ENCODE data around the gene OR7D2. TPM values are rescaled to one million over a fixed set of nuclear protein-coding genes. Genes with fewer than 3 reads are reported as not detected.

The OR7D2 gene
- total RNA-seq = 1.8 to 1.9 TPM (median 1.8 TPM) in 3 replicates

DNA sequence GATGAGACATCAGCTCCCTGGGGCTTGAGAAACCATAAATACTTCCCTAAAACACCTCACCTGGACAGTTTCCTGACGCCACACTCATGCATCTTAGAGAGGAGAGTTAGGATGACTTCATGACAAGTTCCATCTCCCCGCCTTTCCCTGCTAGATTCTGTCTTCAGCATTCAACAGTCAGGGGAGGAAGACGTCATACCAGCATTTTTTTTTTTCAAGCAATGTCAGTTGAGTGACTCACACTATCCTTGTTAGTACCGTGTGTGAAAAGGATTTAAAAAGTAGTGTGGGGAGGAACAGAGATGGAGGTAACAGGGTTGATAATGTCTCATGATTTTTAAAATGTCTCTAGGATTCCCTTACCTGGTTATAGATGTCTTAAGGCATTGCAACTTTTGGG is at the start of gene OR7D2:
OR7D2 (plus strand) TSS at position 79 of the 400 bp plus-strand sequence. CDS start 6,803 bp downstream, outside the sequence.
- DNase-seq (ENCODE audit: low spot score in 2 of 2, unreplicated experiment in 2 of 2) = no peak
- H3K4me1 Mint-ChIP-seq = no peaks in the 10 kb centered on the region
- peaks cover 20% of the 10 kb centered on the region for H3K9me3 Mint-ChIP-seq
- peaks cover 25% of the 10 kb centered on the region for H3K36me3 Mint-ChIP-seq
- no peaks in the 10 kb centered on the region for H3K27me3 Mint-ChIP-seq (ENCODE audit: low read depth)
- H3K4me3 Mint-ChIP-seq = no peak within 1 kb of the TSS
- no peak within 1 kb of the TSS for H3K27ac Mint-ChIP-seq
- TF ChIP-seq, protein P1, sequence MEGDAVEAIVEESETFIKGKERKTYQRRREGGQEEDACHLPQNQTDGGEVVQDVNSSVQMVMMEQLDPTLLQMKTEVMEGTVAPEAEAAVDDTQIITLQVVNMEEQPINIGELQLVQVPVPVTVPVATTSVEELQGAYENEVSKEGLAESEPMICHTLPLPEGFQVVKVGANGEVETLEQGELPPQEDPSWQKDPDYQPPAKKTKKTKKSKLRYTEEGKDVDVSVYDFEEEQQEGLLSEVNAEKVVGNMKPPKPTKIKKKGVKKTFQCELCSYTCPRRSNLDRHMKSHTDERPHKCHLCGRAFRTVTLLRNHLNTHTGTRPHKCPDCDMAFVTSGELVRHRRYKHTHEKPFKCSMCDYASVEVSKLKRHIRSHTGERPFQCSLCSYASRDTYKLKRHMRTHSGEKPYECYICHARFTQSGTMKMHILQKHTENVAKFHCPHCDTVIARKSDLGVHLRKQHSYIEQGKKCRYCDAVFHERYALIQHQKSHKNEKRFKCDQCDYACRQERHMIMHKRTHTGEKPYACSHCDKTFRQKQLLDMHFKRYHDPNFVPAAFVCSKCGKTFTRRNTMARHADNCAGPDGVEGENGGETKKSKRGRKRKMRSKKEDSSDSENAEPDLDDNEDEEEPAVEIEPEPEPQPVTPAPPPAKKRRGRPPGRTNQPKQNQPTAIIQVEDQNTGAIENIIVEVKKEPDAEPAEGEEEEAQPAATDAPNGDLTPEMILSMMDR (IDR thresholded peaks at IDR 0.05; ENCODE audit: unreplicated experiment) = no peak

DNA sequence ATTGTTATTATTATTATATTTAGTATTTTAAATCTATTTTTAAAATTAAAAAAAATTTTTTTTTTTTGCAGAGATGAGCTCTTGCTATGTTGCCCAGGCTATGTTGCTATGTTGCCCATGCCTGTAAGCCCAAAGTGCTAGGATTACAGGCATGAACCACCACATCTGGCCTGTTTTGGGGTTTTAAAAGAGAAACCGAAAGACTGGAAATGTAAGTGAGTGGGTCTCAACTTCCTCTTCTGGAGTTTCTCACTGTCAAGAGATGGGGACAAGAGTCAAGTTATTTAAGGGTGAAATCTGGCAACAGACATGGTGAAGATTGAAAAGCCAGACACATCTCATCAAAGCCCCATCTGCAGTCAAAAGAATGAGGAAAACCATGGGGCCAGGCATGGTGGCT is 47.8 kb upstream of the OR7D2 start:
- Mint-ChIP-seq H3K4me3 (no peak overlapping the region), H3K36me3 (no peaks in the 10 kb centered on the region), H3K27ac (no peak overlapping the region), H3K9me3 (peaks cover 12% of the 10 kb centered on the region), H3K4me1 (no peaks in the 10 kb centered on the region), H3K27me3 (ENCODE audit: low read depth) (no peaks in the 10 kb centered on the region)
- TF ChIP-seq, protein P1 (IDR thresholded peaks at IDR 0.05; ENCODE audit: unreplicated experiment) = no peak
- no peak for DNase-seq (ENCODE audit: low spot score in 2 of 2, unreplicated experiment in 2 of 2)

DNA sequence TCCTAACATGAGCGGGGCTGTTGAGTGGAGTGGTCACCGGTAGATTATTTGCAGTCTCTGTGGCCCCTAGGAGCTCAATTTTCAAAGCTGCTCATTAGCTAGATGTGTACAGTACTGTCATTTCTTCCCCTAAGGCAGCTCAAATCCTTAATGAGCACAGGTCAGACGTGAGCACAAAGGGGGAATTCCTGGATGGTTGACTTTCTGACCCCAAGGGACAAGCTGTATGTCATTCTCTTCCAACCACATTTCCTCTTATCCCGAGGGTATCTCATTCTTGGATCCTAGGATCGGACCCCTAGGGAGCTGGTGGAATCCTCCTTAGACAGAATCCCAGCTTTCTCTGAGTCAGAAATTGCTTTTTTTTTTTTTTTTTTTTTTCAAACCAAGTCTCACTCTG is 46.4 kb upstream of the OR7D2 start:
- no peak overlapping the region for H3K4me3 Mint-ChIP-seq
- no peaks in the 10 kb centered on the region for H3K36me3 Mint-ChIP-seq
- peaks cover 3% of the 10 kb centered on the region for H3K27me3 Mint-ChIP-seq (ENCODE audit: low read depth)
- H3K27ac Mint-ChIP-seq = no peak overlapping the region
- TF ChIP-seq, protein P1 (IDR thresholded peaks at IDR 0.05; ENCODE audit: unreplicated experiment) = no peak
- DNase-seq (ENCODE audit: low spot score in 2 of 2, unreplicated experiment in 2 of 2) = no peak
- peaks cover 2% of the 10 kb centered on the region for H3K9me3 Mint-ChIP-seq
- no peaks in the 10 kb centered on the region for H3K4me1 Mint-ChIP-seq

DNA sequence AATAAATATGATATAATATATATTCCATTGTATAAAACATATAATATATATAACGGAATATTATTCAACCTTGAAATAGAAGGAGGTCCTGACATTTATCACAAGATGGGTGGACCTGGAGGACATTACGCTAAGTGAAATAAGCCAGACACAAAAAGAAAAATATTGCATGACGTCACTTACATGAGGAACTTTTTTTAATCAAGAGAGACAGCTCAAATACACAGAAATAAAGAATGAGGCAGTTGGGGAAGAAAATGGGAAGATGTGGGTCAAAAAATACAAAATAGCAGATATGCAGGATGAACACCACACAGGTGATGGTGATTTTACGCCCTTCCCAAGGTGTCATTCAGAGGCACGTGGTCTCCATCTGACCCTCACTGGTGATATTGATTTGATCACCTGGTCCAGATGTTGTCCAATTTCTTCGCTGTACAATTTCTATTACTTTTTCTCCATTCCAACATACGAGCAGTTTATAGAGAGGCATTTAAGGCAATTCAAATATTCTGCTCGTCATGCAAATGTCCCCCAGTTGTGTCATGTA is 39.1 kb upstream of the OR7D2 start:
- peak overlapping the region; percentile 97 for H3K4me3 Mint-ChIP-seq
- H3K9me3 Mint-ChIP-seq = peaks cover 15% of the 10 kb centered on the region
- H3K27me3 Mint-ChIP-seq (ENCODE audit: low read depth) = peaks cover 3% of the 10 kb centered on the region
- H3K36me3 Mint-ChIP-seq = peaks cover 23% of the 10 kb centered on the region
- TF ChIP-seq, protein P1 (IDR thresholded peaks at IDR 0.05; ENCODE audit: unreplicated experiment) = no peak
- peak overlapping the region; percentile 97 for H3K27ac Mint-ChIP-seq
- no peak for DNase-seq (ENCODE audit: low spot score in 2 of 2, unreplicated experiment in 2 of 2)
- H3K4me1 Mint-ChIP-seq = peaks cover 16% of the 10 kb centered on the region

DNA sequence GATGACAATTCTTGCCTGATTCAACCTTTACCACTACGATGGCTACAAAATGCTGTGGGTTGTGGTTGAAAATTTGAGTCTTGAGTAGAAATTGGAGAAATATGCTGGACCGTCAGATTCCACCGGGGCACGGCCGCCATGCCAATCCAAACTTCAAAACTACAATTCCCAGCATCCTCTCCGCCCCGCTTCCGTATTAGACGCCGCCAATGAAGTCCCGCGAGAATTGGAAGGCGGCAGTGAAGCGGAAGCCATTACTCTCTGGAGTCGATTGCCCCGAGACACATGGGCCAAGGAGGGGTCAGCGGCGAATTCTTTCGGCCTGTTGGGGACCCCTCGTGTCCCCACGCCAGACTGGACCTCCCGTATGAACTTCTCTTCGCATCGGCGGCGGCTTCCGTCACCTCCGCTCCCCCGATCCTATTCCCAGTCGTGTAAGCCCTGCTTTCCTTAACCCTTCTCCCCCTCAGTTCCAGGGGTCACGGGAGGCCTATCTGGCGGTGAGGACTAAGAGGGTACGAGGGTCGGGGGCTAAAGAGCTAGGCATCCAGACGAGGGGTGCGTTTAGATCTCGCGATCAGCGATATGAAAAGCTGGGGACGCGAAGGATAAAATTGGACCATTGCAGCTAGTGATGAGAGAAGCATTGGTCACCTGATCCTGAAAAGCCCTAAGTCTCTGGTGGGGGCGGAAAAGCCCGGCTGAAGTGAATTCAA is 38.5 kb upstream of the OR7D2 start, which contains the start of gene ZNF317:
ZNF317 (plus strand) TSS at position 239 of the 716 bp plus-strand sequence. CDS start 15,620 bp downstream, outside the sequence.
- Mint-ChIP-seq H3K27me3 (ENCODE audit: low read depth) (peaks cover 3% of the 10 kb centered on the region), H3K4me3 (peak within 1 kb of the TSS; percentile 97), H3K36me3 (peaks cover 30% of the 10 kb centered on the region), H3K9me3 (peaks cover 19% of the 10 kb centered on the region), H3K27ac (peak within 1 kb of the TSS; percentile 97), H3K4me1 (peaks cover 16% of the 10 kb centered on the region)
- TF ChIP-seq, protein P1 (IDR thresholded peaks at IDR 0.05; ENCODE audit: unreplicated experiment) = no peak
- DNase-seq (ENCODE audit: low spot score in 2 of 2, unreplicated experiment in 2 of 2) = peak; percentile 82 to 83

Data from mesothelial cell of epicardium (in vitro differentiated cells).